ENCODE measurements around the gene NKX6-2. TPM values are rescaled to one million over a fixed set of nuclear protein-coding genes. Genes with fewer than 3 reads are reported as not detected.

Gene NKX6-2
- total RNA-seq, 1 experiment from 2014 or later: not detected

GRCh38 chr10:132748135-132748534 is 37.8 kb downstream of the NKX6-2 start:
- no peak overlapping the region for H3K4me3 ChIP-seq (ENCODE audit: low read depth, low read length)
- POLR2A ChIA-PET: no interaction called here
- no peaks in the 10 kb centered on the region for H3K4me1 ChIP-seq
- H3K27me3 Mint-ChIP-seq (ENCODE audit: insufficient read depth, unreplicated experiment): no peaks in the 10 kb centered on the region
- CTCF ChIA-PET: no interaction called here
- no peaks in the 10 kb centered on the region for H3K9me3 Mint-ChIP-seq (ENCODE audit: unreplicated experiment)
- H3K36me3 Mint-ChIP-seq (ENCODE audit: insufficient read depth, unreplicated experiment): peaks cover 6% of the 10 kb centered on the region
- H3K27ac Mint-ChIP-seq (ENCODE audit: unreplicated experiment): no peak overlapping the region
- H3K4me3 Mint-ChIP-seq (ENCODE audit: unreplicated experiment): no peak overlapping the region
- TF ChIP-seq CTCF (IDR thresholded peaks at IDR 0.05; ENCODE audit: insufficient read depth in 1 of 2, low read depth in 1 of 2, low read length in 1 of 2, severe bottlenecking in 1 of 2, unreplicated experiment in 1 of 2): no peak
- intact Hi-C loops (cut with micrococcal nuclease; ENCODE audit: unreplicated experiment): no loop called here
- H3K9me3 ChIP-seq: no peaks in the 10 kb centered on the region
- no TSS peak for BruUV-seq (replicated peaks)
- no peaks in the 10 kb centered on the region for H3K4me1 Mint-ChIP-seq (ENCODE audit: low read depth, unreplicated experiment)
- H3K36me3 ChIP-seq (ENCODE audit: control insufficient read depth, insufficient read depth, low read length): 0 out of 2 replicates have a peak, but pooled peaks cover 2% of the 10 kb centered on the region
- no peak for DNase-seq
- no peaks in the 10 kb centered on the region for H3K27me3 ChIP-seq (replicated peaks; ENCODE audit: control insufficient read depth, insufficient read depth, low read length)

DNA sequence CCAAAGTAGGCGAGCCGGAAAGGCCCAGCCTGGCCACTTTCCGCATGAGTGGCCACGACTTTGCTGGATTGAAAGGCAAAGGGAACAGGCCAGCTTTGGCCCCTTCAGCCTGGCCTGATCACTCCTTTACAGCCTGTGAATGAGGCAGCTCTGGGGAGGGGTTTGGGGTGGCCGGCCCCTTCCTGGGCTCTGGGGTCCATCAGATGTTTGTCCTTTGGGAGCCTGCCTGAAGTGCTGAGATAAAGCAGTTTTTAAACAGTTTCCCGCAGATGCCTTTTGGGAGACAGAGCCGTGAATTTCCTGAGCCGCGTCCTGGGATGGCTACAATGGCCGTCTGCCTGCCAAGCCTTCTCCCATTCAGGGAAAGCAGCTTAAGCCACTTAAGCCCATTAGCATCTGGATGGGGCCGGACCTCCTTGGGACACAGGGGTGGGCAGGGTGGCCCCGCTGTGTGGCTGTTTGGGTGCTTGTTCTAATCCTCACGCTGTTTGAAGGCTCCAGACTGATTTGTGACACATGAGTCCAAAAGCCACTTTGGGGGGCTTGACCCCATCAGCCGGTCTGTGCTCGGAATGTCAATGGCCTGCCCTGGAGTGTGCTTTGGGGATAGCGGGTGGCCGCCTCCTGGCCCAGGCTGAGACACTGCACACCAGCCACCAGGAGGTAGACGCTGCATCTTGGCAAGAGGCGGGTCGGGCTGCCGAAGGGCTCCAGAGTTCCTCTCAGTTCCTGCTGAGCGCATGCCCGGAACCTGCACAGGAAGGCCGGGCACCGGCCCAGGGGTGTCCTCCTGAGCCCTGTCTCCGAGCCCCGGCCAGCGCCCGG is 38.9 kb downstream of the NKX6-2 start:
- H3K4me3 ChIP-seq (ENCODE audit: low read depth, low read length): no peak overlapping the region
- CTCF ChIA-PET: no interaction called here
- TF ChIP-seq CTCF (IDR thresholded peaks at IDR 0.05; ENCODE audit: insufficient read depth in 1 of 2, low read depth in 1 of 2, low read length in 1 of 2, severe bottlenecking in 1 of 2, unreplicated experiment in 1 of 2): no peak
- no peaks in the 10 kb centered on the region for H3K36me3 ChIP-seq (ENCODE audit: control insufficient read depth, insufficient read depth, low read length)
- Mint-ChIP-seq H3K27me3 (ENCODE audit: insufficient read depth, unreplicated experiment) (no peaks in the 10 kb centered on the region), H3K36me3 (ENCODE audit: insufficient read depth, unreplicated experiment) (peaks cover 6% of the 10 kb centered on the region), H3K4me1 (ENCODE audit: low read depth, unreplicated experiment) (no peaks in the 10 kb centered on the region), H3K9me3 (ENCODE audit: unreplicated experiment) (no peaks in the 10 kb centered on the region), H3K27ac (ENCODE audit: unreplicated experiment) (no peak overlapping the region), H3K4me3 (ENCODE audit: unreplicated experiment) (no peak overlapping the region)
- no peaks in the 10 kb centered on the region for H3K9me3 ChIP-seq
- H3K27me3 ChIP-seq (replicated peaks; ENCODE audit: control insufficient read depth, insufficient read depth, low read length): no peaks in the 10 kb centered on the region
- no peaks in the 10 kb centered on the region for H3K4me1 ChIP-seq
- intact Hi-C loops (cut with micrococcal nuclease; ENCODE audit: unreplicated experiment): no loop called here
- DNase-seq: no peak
- POLR2A ChIA-PET: no interaction called here
- no TSS peak for BruUV-seq (replicated peaks)

- H3K9me3 Mint-ChIP-seq (ENCODE audit: unreplicated experiment): no peaks in the 10 kb centered on the region
- no peak for DNase-seq
- BruUV-seq (replicated peaks): no TSS peak
- H3K27ac Mint-ChIP-seq (ENCODE audit: unreplicated experiment): no peak overlapping the region
- H3K4me3 Mint-ChIP-seq (ENCODE audit: unreplicated experiment): no peak overlapping the region
- POLR2A ChIA-PET: no interaction called here
- Histone ChIP-seq H3K4me1 (no peaks in the 10 kb centered on the region), H3K27me3 (replicated peaks; ENCODE audit: control insufficient read depth, insufficient read depth, low read length) (no peaks in the 10 kb centered on the region), H3K9me3 (no peaks in the 10 kb centered on the region), H3K4me3 (ENCODE audit: low read depth, low read length) (no peak overlapping the region), H3K36me3 (ENCODE audit: control insufficient read depth, insufficient read depth, low read length) (no peaks in the 10 kb centered on the region)
- no peak for TF ChIP-seq CTCF (IDR thresholded peaks at IDR 0.05; ENCODE audit: insufficient read depth in 1 of 2, low read depth in 1 of 2, low read length in 1 of 2, severe bottlenecking in 1 of 2, unreplicated experiment in 1 of 2)
- CTCF ChIA-PET: no interaction called here
- H3K4me1 Mint-ChIP-seq (ENCODE audit: low read depth, unreplicated experiment): no peaks in the 10 kb centered on the region
- no peaks in the 10 kb centered on the region for H3K27me3 Mint-ChIP-seq (ENCODE audit: insufficient read depth, unreplicated experiment)
- intact Hi-C loops (cut with micrococcal nuclease; ENCODE audit: unreplicated experiment): no loop called here
- peaks cover 6% of the 10 kb centered on the region for H3K36me3 Mint-ChIP-seq (ENCODE audit: insufficient read depth, unreplicated experiment)
Measured at GRCh38 chr10:132746386-132746785, 39.6 kb downstream of the NKX6-2 start.

Measured in Caco-2 (cell line).